ENCODE results near the gene RPL39. TPM values are rescaled to one million over a fixed set of nuclear protein-coding genes. Genes with fewer than 3 reads are reported as not detected.

The RPL39 gene
- total and polyA plus RNA-seq, 5 donors: 1,125 to 4,509 (median 1,202) TPM

DNA sequence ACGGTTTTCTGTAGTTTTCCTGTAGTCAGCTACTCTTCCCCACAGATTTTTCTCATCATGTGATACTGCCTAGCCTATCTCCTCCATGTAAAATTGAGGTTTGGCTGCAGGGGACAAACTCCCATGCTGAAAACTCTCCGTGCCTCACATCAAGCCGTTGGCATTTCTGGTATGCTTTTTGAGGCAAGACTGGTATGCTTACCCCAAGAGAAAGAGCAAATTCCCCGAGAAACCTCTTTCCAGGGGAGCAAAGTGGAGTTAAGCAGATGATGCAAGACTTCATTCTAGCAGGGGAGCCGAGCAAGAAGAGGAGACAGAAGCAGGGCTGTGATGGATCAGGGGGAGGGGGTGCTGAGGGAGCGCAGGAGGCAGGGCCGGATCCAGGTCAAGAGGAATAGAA is 28.2 kb downstream of the RPL39 start:
- Histone ChIP-seq H3K4me3 (ENCODE audit: low read length) (no peak overlapping the region), H3K27me3 (ENCODE audit: control insufficient read depth, insufficient read depth) (no peaks in the 10 kb centered on the region), H3K9me3 (ENCODE audit: control insufficient read depth, low read length) (no peaks in the 10 kb centered on the region), H3K4me1 (ENCODE audit: control insufficient read depth, insufficient read depth, low read length) (no peaks in the 10 kb centered on the region), H3K27ac (ENCODE audit: low read length) (no peak overlapping the region)
- ATAC-seq: no peak
- DNase-seq: no peak
- intact Hi-C loops (cut with DNase I): no loop called here
- WGBS: 46% methylated on average over 7 of the region's 7 CpGs

- intact Hi-C loops (cut with DNase I): no loop called here
- WGBS: 78% methylated on average over 3 of the region's 3 CpGs
- DNase-seq (no peak), ATAC-seq (no peak)
- H3K27ac ChIP-seq (ENCODE audit: low read length): no peak overlapping the region
- H3K27me3 ChIP-seq (ENCODE audit: control insufficient read depth, insufficient read depth): no peaks in the 10 kb centered on the region
- H3K4me3 ChIP-seq (ENCODE audit: low read length): no peak overlapping the region
- no peaks in the 10 kb centered on the region for H3K9me3 ChIP-seq (ENCODE audit: control insufficient read depth, low read length)
- no peaks in the 10 kb centered on the region for H3K4me1 ChIP-seq (ENCODE audit: control insufficient read depth, insufficient read depth, low read length)
These were observed 28.7 kb downstream of the RPL39 start for GRCh38 chrX:119762718-119763117.

DNA sequence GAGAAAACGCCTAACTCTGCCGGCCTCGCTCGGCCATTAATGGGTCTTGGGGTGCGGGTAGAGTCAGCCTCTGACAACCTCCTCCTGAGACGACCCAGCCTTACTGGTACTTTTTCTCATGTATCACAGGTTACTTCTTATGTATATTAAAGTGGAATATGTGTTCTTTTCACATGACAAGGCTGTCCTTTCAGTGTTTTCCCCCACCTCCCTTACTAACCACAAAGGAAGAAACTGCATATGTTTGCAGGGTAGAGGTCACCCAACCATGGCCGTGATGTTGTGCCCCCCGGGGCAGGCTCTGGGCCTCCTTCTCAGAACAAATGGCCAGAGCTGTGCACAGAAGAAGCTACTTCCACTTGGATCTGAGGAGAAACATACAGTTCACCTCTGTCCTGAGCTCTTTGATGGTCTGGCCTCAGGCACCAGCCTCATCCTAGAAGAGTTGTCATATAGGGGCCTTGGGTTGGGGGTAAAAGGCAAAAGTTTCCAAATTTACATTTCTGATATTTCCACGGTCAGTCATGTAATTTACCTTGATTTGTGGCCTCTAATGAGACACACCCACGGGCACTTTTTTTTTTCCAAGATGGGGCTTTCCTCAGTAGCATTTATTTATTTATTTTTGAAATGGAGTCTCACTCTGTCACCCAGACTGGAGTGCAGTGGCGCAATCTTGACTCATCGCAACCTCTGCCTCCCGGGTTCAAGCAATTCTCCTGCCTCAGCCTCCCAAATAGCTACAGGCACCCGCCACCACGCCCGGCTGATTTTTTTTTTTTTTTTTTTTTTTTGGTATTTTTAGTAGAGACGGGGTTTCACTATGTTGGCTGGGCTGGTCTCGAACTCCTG is 31.2 kb downstream of the RPL39 start:
- Histone ChIP-seq H3K27me3 (ENCODE audit: control insufficient read depth, insufficient read depth) (no peaks in the 10 kb centered on the region), H3K27ac (ENCODE audit: low read length) (no peak overlapping the region), H3K4me1 (ENCODE audit: control insufficient read depth, insufficient read depth, low read length) (no peaks in the 10 kb centered on the region), H3K4me3 (ENCODE audit: low read length) (no peak overlapping the region), H3K9me3 (ENCODE audit: control insufficient read depth, low read length) (no peaks in the 10 kb centered on the region)
- intact Hi-C loops (cut with DNase I): no loop called here
- 85% methylated on average over 18 of the region's 18 CpGs for WGBS
- ATAC-seq (no peak), DNase-seq (no peak)

- H3K4me3 ChIP-seq (ENCODE audit: low read length): peak overlapping the region; percentile 60
- H3K27ac ChIP-seq (ENCODE audit: low read length): no peak overlapping the region
- no peaks in the 10 kb centered on the region for H3K27me3 ChIP-seq (ENCODE audit: control insufficient read depth, insufficient read depth)
- ATAC-seq (no peak), DNase-seq (no peak)
- intact Hi-C loops (cut with DNase I): no loop called here
- H3K9me3 ChIP-seq (ENCODE audit: control insufficient read depth, low read length): no peaks in the 10 kb centered on the region
- H3K4me1 ChIP-seq (ENCODE audit: control insufficient read depth, insufficient read depth, low read length): no peaks in the 10 kb centered on the region
- 20% methylated on average over 44 of the region's 44 CpGs for WGBS
These were observed 32.1 kb downstream of the RPL39 start for GRCh38 chrX:119759248-119759766.

DNA sequence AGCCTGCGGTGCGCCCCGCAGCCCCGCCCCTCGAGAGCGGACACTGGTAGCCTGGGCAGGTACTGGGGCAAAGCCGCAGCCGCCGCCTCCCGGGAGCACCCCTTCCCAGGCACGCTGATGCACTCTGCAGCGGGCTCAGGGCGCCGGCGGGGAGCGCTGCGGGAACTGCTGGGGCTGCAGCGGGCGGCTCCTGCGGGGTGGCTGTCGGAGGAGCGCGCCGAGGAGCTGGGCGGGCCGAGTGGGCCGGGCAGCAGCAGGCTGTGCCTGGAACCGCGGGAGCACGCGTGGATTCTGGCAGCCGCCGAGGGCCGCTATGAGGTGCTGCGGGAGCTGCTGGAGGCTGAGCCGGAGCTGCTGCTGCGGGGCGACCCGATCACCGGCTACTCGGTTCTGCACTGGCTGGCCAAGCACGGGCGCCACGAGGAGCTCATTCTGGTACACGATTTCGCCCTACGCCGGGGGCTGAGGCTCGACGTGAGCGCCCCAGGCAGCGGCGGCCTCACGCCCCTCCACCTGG is 32.6 kb downstream of the RPL39 start:
- H3K9me3 ChIP-seq (ENCODE audit: control insufficient read depth, low read length): no peaks in the 10 kb centered on the region
- DNase-seq (peak in 1 of 3 donors; percentile 69), ATAC-seq (peak; percentile 62 to 63)
- intact Hi-C loops (cut with DNase I): no loop called here
- H3K27ac ChIP-seq (ENCODE audit: low read length): no peak overlapping the region
- peak overlapping the region; percentile 60 for H3K4me3 ChIP-seq (ENCODE audit: low read length)
- H3K27me3 ChIP-seq (ENCODE audit: control insufficient read depth, insufficient read depth): no peaks in the 10 kb centered on the region
- H3K4me1 ChIP-seq (ENCODE audit: control insufficient read depth, insufficient read depth, low read length): no peaks in the 10 kb centered on the region
- WGBS: under 1% methylated on average over 53 of the region's 54 CpGs

DNA sequence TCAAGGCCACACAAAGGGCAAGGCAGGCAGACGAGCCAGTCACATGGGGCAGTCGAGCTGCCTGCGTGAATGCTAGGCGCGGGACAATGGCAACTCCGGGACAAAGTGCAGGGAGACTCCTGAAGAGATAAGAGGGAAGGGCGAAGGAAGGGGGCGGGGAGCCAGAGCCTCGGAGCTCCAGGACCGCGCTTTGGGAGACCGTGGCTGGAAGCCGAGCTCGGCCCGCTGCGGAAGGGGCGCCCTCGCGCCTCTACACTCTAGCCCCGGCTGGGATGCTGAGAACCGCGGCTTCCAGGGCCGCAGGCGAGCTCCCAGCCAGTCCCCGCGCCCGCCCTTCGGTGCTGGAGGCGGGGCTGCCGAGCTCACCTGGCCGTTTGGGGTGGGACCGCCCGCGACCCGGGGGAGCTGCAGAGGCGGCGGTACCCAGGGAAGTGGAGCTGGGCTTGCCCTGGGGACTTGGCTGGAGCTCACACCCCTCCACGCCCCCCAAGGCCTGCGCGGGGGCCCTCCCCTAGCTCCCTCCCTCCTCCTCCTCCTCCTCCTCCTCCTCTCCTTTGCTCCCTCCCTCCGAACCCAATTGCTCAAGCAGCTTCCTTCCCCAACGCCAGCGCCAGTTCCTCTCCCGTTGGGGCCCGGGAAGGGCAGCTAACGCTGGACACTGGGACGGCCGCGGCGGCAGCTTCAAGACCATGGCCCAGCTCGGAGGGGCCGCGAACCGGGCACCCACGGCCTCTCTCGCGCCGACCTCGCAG is 33.3 kb downstream of the RPL39 start, which contains the start of gene SOWAHD:
Gene SOWAHD (plus strand): TSS at position 610 of the 752 bp plus-strand sequence. CDS start 80 bp downstream, at position 690.
- intact Hi-C loops (cut with DNase I): no loop called here
- peak within 1 kb of the TSS; percentile 60 for H3K4me3 ChIP-seq (ENCODE audit: low read length)

DNA sequence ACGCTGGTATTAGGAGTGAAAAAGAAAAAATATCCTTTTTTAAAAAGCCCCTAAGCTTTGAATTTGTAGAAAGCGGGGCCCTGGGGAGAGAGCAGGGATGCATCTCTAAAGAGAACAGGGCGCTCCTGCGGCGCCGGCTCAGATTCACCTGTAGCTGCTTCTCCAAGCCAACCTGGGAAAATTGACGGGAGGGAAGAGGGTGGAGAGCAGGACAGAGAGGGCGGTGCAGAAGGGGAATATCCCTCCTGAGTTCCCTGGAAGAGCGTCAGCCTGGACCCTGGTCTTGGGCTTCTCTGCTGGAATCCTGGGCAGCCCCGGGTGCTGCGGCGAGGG is 33.8 kb downstream of the RPL39 start:
- H3K27ac ChIP-seq (ENCODE audit: low read length): no peak overlapping the region
- H3K4me3 ChIP-seq (ENCODE audit: low read length): peak overlapping the region; percentile 60

More for the DNA sequence above, 33.3 kb downstream of the RPL39 start, which contains the start of gene SOWAHD:
- no peaks in the 10 kb centered on the region for H3K27me3 ChIP-seq (ENCODE audit: control insufficient read depth, insufficient read depth)
- peak; percentile 60 to 67 for ATAC-seq
- peak; percentile 52 to 81 (median 65) for DNase-seq
- H3K27ac ChIP-seq (ENCODE audit: low read length): no peak within 1 kb of the TSS
- under 1% methylated on average over 52 of the region's 59 CpGs for WGBS
- H3K4me1 ChIP-seq (ENCODE audit: control insufficient read depth, insufficient read depth, low read length): no peaks in the 10 kb centered on the region
- H3K9me3 ChIP-seq (ENCODE audit: control insufficient read depth, low read length): no peaks in the 10 kb centered on the region

GRCh38 chrX:119756926-119757635 is 34.3 kb downstream of the RPL39 start:
- no peaks in the 10 kb centered on the region for H3K27me3 ChIP-seq (ENCODE audit: control insufficient read depth, insufficient read depth)
- DNase-seq (no peak), ATAC-seq (no peak)
- no peaks in the 10 kb centered on the region for H3K4me1 ChIP-seq (ENCODE audit: control insufficient read depth, insufficient read depth, low read length)
- H3K4me3 ChIP-seq (ENCODE audit: low read length): no peak overlapping the region
- H3K9me3 ChIP-seq (ENCODE audit: control insufficient read depth, low read length): no peaks in the 10 kb centered on the region
- 81% methylated on average over 10 of the region's 10 CpGs for WGBS
- intact Hi-C loops (cut with DNase I): no loop called here
- no peak overlapping the region for H3K27ac ChIP-seq (ENCODE audit: low read length)

More for the DNA sequence above, 33.8 kb downstream of the RPL39 start:
- H3K9me3 ChIP-seq (ENCODE audit: control insufficient read depth, low read length): no peaks in the 10 kb centered on the region
- ATAC-seq (no peak), DNase-seq (no peak)
- no peaks in the 10 kb centered on the region for H3K27me3 ChIP-seq (ENCODE audit: control insufficient read depth, insufficient read depth)
- 63% methylated on average over 12 of the region's 12 CpGs for WGBS
- intact Hi-C loops (cut with DNase I): no loop called here
- H3K4me1 ChIP-seq (ENCODE audit: control insufficient read depth, insufficient read depth, low read length): no peaks in the 10 kb centered on the region

GRCh38 chrX:119755981-119756533 is 35.4 kb downstream of the RPL39 start:
- H3K4me1 ChIP-seq (ENCODE audit: control insufficient read depth, insufficient read depth, low read length): no peaks in the 10 kb centered on the region
- intact Hi-C loops (cut with DNase I): no loop called here
- ATAC-seq (no peak), DNase-seq (no peak)
- H3K27me3 ChIP-seq (ENCODE audit: control insufficient read depth, insufficient read depth): no peaks in the 10 kb centered on the region
- no peaks in the 10 kb centered on the region for H3K9me3 ChIP-seq (ENCODE audit: control insufficient read depth, low read length)
- WGBS: 71% methylated on average over 7 of the region's 7 CpGs
- H3K4me3 ChIP-seq (ENCODE audit: low read length): no peak overlapping the region
- no peak overlapping the region for H3K27ac ChIP-seq (ENCODE audit: low read length)

DNA sequence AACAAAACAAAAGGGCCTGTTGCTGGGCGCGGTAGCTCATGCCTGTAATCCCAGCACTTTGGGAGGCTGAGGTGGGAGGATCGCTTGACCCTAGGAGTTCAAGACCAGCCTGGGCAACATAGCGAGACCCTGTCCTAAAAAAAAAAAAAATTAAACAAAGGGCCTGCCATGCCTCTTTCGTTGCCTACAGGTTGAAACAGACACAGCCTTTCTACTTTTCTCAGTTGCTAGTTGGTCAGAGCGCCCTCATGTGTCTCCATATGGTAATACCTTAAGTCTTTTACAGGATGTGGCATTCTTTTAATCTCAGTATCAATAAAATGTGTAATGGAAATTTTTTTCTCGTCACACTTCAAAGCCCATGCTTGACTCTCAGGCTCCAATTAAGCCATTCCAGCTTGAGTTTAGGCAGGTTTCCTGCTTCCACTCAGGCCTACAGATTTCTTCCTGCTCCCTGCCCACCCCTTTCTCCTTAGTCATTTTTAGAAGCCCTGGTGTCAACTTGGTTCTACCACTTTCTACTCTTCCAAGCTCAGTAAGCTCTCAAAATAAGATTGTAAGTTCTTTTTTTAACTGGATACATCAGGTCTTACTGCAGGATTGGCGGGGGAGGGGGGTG is 37.7 kb downstream of the RPL39 start:
- no peaks in the 10 kb centered on the region for H3K27me3 ChIP-seq (ENCODE audit: control insufficient read depth, insufficient read depth)
- WGBS: 68% methylated on average over 8 of the region's 8 CpGs
- H3K9me3 ChIP-seq (ENCODE audit: control insufficient read depth, low read length): no peaks in the 10 kb centered on the region
- no peaks in the 10 kb centered on the region for H3K4me1 ChIP-seq (ENCODE audit: control insufficient read depth, insufficient read depth, low read length)
- intact Hi-C loops (cut with DNase I): no loop called here
- H3K27ac ChIP-seq (ENCODE audit: low read length): no peak overlapping the region
- ATAC-seq (no peak), DNase-seq (no peak)
- H3K4me3 ChIP-seq (ENCODE audit: low read length): no peak overlapping the region
